DMS79 treated with DMSO at 0.1 percent for 48 hours (cell line): ENCODE results near the gene MUC4.
"Not testable (repeated sequence)": the region's sequence is repeated elsewhere in the genome, so short reads cannot be mapped to it uniquely, and the experiment has no call there.

Experiments used
- DNase-seq: peaks from one replicate; lab custom pipeline; 2025; lab: John Stamatoyannopoulos, UW

MUC4 gene

GRCh38 chr3:195760345-195761122, 51.2 kb downstream of the MUC4 start:
- DNase-seq: no peak

GRCh38 chr3:195758721-195759353, 52.9 kb downstream of the MUC4 start:
- no peak for DNase-seq

GRCh38 chr3:195757827-195758226, 53.9 kb downstream of the MUC4 start:
- no peak for DNase-seq

GRCh38 chr3:195757438-195757770, 54.3 kb downstream of the MUC4 start:
- no peak for DNase-seq

GRCh38 chr3:195755791-195756676, 55.7 kb downstream of the MUC4 start:
- no peak for DNase-seq

GRCh38 chr3:195755391-195755790, 56.3 kb downstream of the MUC4 start:
- no peak for DNase-seq

DNA sequence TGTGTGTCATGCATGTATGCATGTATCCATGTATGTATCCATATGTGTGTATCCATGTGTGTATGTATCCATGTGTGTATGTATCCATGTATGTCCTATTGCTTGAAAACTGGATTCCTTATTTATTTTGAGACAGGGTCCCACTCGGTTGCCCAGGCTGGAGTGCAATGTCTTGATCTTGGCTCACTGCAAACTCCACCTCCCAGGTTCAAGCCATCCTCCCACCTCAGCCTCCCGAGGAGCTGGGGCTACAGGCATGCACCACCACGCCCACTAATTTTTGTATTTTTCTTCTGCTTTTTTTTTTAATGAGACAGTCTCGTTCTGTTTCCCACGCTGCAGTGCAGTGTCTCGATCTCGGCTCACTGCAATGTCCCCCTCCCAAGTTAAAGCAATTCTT, 56.8 kb downstream of the MUC4 start:
- DNase-seq: no peak

GRCh38 chr3:195754141-195754540, 57.6 kb downstream of the MUC4 start:
- DNase-seq: no peak

DNA sequence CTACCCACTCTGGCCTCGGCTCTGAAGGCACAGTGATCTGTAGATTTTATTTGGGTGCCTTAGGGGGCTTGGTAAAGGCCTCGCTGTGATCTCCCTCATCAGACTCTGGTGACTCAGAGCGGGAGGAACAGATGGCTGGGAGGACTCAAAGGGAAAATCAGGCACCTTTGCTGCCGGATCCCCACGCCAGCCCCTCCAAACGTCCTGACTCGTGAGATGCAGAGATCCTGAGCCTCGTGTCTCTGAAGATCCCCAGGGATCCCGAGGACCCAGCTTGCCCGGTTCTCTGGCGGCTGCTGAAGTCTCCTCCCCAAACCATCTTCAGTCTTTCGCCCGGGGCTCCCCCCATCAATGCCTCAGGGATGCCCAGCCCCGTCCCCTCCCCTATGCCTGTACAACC, 58.1 kb downstream of the MUC4 start:
- no peak for DNase-seq

DNA sequence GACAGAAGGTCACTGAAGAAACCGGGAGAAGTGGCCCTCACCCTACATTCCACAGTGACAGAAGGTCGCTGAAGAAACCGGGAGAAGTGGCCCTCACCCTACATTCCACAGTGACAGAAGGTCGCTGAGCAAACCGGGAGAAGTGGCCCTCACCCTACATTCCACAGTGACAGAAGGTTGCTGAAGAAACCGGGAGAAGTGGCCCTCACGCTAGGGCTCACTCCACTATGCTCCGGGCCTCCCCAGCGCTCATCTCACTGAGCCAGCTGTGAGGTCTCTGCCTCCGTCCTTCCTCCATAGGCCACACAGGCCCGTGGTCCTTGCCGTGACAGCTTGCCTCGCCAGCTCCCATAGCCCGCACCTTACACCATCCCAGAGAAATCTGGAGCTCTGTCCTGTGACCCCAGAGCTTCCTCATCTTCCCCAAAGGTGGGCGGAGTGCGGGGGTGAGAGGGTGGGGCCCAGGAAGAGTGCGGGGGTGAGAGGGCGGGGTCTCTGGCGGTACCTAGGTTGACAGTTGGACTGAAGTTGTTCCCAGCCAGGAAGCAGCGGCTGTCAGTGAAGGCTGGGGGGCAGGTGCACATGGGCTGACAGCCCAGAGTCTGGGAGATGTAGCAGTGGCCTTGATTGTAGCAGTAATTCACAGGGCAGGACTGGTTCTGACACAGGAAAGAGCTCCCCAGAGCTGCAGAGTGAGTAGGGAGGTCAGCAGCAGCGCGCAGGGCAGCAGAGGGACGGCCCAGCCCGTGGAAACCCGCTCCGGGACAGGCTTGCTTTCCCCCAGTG, 59.0 kb downstream of the MUC4 start:
- DNase-seq: no peak

DNA sequence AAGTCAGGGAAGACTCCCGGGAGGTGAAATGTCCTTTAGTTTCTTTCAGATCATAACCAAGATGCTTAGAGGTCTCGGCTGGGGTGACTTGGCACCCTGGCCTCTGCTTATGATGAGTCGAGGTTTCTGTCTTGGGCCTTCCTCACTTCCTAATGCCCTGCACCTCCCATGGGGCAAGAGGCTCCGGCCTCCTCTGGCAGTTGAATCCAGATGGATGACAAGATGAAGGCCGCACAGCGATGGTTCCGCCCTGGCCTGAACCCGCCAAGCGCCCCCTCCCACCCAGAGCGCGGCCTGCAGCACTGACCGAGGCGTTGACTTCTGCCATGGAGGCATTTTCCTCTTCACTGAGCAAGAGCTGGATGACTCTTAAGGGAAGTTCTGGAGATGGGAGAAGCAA, 59.7 kb downstream of the MUC4 start:
- DNase-seq: no peak

DNA sequence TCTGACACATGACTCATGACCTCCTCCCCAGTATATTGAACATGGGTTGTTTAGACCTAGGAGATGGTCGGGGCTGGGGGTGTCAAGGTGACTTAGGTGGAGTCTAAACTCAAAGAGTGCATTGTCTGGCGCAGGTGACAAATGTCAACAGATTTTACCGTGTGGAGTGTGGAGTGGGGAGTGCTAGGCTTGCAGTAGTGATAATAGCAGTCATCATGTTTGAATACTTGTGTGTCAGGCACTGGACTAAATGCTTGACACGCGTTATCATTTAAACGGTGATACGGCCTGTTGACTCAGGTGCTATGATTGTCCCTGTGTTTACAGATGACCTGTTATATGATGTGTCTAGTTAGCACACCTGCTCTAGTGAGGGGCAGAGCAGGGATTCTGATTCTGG, 60.2 kb downstream of the MUC4 start:
- DNase-seq: no peak

DNA sequence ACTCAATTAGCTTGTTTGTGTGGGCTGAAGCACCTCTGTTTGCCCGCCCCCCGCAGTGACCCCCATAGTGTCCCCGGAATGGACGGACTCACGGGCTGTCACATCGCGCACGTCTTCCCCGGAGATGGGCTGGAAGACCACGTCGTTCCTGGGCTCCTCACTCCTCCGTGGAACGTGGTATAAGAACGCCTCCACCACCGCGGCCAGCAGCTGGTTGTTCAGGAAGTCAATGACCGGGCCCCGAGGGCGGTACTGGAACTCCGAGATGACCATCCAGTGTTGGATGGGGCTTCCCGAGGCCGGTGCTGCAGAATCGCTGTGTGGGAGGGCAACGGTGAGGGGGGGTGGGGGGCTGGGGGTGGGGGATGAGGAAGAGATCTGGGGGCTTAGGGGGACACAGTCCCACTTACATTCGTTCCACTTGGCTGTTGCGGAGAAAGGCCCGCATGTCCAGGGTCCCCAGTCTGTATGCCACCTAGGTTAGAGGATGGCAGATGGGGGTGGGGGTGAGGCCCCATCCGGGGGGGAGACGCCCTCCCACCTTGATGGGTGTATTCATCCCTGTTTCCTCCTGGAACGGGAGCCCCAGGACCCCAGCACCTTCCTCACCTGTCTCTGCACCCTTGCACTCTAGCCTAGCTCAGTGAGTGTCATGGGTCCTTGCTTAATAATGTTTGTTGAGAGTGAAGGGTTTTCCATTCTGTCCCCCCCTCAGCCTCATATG, 60.8 kb downstream of the MUC4 start:
- no peak for DNase-seq

DNA sequence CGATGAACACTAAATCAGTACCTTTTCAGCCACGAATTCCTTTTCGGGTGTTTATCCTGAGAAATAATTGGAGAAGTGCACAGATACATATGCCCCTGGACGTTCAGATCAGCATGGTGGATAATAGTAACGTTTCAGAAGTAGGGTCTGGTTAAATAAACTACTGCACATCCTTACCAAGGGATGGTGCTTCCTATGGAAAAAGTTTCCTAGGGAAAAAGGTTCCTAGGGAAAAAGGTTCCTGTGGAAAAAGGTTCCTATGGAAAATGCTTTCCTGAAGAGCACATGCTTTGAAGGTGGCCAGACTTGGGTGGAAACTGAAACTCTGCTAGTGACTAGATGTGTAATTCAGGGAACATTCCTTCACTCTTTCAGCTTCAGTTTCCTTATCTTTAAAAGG, 62.6 kb downstream of the MUC4 start:
- DNase-seq: not testable (repeated sequence)

DNA sequence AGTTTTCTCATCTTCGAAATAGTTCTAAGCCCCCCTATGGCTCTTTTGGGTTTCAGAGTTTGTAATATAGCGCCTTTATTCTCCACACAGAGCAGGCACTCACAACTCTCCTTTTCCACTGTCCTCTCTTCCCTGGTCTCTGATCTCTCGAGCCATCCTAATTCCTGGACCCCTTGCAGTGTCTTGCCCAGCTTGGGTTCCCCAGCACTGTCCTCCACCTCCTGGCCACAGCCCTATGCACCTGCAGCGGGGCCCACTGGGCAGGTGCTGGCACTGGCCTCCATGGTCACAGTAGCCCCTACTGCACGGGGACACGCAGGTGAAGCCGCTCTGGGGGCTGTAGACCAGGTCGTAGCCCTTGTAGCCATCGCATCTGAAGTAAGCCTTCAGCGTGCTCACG, 63.1 kb downstream of the MUC4 start:
- DNase-seq: no peak

DNA sequence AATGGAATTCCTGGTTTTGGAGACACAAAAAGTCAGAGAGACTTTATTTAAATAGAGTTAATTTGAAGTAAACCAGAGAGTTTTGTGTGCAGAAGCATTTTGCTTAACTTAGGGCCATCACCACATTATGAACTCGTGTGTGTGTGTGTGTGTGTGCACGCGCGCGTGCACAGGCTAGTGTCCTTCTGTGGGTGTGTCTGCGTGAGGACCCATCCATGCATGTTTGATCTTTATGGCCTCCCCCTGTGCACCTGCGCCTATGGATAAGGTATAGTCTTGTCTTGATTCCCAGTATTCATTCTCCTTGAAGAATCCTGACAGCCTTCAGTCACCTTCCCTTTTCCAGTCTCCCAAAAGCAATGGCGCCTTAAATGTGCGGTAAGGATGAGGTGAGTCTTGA, 65.0 kb downstream of the MUC4 start:
- DNase-seq: no peak

GRCh38 chr3:195746346-195746745, 65.4 kb downstream of the MUC4 start:
- DNase-seq: no peak

DNA sequence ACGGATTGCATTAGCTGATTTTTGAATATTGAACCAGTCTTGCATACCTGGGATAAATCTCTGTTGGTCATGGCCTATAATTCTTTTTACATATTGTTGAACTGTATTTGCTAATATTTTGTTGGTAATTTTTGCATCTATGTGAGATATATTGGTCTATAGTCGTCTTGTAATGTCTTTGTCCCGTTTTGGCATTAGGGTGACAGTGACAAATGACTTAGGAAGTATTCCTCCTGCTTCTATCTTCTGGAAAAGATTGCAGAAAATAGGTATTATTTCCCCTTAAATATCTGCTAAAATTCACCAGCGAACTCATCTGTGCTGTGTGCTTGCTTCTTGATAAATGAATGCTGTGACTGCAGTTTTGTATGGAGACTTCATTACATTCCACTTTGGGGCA, 67.3 kb downstream of the MUC4 start:
- DNase-seq: no peak

DNA sequence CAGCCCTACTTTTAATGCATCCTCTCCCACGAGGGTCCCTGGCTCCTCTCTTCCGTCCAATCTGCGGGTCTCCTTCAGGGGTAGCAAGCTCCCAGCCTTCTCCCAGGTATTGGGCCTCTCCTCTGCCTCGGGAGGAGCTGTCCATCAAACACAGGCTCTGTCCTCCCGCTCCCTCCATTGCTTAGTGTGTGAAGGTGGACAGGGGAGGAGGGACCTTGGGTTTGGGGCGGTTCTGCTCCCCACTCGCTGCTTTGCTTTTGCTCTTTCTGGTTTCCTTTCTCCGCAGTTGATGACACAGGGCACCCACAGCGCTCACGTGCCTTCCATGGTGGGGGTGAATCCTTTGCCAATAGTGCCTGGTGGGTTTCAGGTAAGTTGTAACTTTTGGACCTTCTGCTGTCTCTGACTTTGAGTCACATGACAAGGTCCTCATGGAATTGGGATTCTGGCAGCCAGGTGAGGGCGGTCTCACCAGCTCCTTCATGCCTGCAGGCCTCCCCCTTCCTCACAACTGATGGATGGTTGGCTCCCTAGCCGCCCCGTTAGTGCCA, 72.1 kb downstream of the MUC4 start:
- no peak for DNase-seq

DNA sequence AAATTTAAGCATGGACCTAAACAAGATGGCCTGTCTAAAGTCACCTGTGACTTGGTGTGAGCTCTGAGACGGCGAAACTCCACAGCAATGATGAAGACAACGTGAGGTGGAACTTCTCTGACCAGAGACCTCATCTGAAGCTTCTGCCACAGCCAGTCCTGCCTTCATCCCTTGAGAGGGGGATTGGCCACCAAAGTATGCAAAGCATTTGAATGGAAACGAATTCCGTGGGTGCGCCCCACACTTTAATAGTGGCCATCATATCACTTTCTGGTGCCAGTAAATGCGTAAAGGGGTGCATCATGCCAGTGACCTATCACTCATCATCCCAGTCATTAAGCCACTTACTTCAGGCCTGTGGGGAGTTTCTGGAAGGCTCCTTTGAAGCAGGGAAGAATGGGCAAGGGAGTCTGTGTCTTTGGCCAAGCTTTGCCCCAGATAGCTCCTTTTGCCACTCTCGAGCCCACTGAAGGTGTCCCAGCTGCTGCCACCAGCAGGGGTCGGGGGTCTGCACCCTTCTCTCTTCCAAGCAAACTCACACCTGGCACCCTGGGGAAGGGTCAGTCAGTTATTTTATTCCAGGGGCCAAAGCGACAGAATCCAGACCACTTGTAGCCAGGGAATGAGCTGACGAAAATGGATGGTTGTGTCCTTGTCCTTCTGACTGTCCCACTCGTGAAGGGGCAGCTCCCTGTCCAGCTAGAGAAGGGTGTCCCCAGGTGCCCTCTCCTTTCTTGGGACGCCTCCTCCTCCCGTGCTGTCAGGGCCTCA, 73.3 kb downstream of the MUC4 start:
- no peak for DNase-seq
